Measurements from ENCODE around the gene IFI35. TPM values are rescaled to one million over a fixed set of nuclear protein-coding genes. Genes with fewer than 3 reads are reported as not detected.

IFI35 gene
- total RNA-seq, 1 experiment from 2014 or later, result 19.7 TPM

- H3K4me3 ChIP-seq, result peak overlapping the region; percentile 95; the same call in 1 of the 2 replicates
- CTCF ChIA-PET, result no interaction called here
- no TSS peak for BruUV-seq (replicated peaks)
These were observed 13.5 kb downstream of the IFI35 start for GRCh38 chr17:43020030-43020621.

GRCh38 chr17:43020789-43021740 is 14.5 kb downstream of the IFI35 start:
- Histone ChIP-seq H3K36me3 (ENCODE audit: low read depth) (peaks cover 11% of the 10 kb centered on the region), H3K9me3 (ENCODE audit: insufficient read depth, low read depth) (no peaks in the 10 kb centered on the region), H3K4me2 (peak overlapping the region; percentile 97), H3K27ac (peak overlapping the region; percentile 82), H3K27me3 (ENCODE audit: insufficient read depth, low read depth) (no peaks in the 10 kb centered on the region), H3K9me2 (ENCODE audit: insufficient read depth) (no peaks in the 10 kb centered on the region), H3K4me1 (replicated peaks; ENCODE audit: insufficient read depth) (peaks cover 21% of the 10 kb centered on the region), H2AFZ (peak overlapping the region; percentile 97), H3K79me2 (ENCODE audit: low read depth) (peaks cover 21% of the 10 kb centered on the region), H4K20me1 (ENCODE audit: insufficient read depth) (peaks cover 2% of the 10 kb centered on the region; the same call in 1 of the 2 replicates), H3K4me3 (peak overlapping the region; percentile 95), H3F3A (ENCODE audit: insufficient read depth, low read depth) (peaks cover 28% of the 10 kb centered on the region; the same call in 1 of the 2 replicates)
- TSS peak; percentile 27 for BruUV-seq (replicated peaks)
- ChIA-PET POLR2A (ENCODE audit: unreplicated experiment) (interaction anchor here (0.6 to 0.9 kb wide), 6 partner anchors 15 to 598 kb away, joined by 3 to 11 read pairs (median 3); partner anchors contain the start of gene CAVIN1), CTCF (interaction anchor here (0.6 to 0.7 kb wide), 2 partner anchors 32 to 443 kb away, joined by 4 read pairs; no protein-coding TSS in a partner anchor)
- intact Hi-C loops (cut with micrococcal nuclease; ENCODE audit: unreplicated experiment), result loop anchor here (1.0 to 5.0 kb wide), 3 partner anchors 104 to 341 kb away; partner anchors contain the start of genes BRCA1 and NBR1
- DNase-seq, result peak; percentile 68 to 84
- TF ChIP-seq EZH2 (IDR thresholded peaks at IDR 0.05; ENCODE audit: low read depth), result no peak
- TF ChIP-seq, protein P1, sequence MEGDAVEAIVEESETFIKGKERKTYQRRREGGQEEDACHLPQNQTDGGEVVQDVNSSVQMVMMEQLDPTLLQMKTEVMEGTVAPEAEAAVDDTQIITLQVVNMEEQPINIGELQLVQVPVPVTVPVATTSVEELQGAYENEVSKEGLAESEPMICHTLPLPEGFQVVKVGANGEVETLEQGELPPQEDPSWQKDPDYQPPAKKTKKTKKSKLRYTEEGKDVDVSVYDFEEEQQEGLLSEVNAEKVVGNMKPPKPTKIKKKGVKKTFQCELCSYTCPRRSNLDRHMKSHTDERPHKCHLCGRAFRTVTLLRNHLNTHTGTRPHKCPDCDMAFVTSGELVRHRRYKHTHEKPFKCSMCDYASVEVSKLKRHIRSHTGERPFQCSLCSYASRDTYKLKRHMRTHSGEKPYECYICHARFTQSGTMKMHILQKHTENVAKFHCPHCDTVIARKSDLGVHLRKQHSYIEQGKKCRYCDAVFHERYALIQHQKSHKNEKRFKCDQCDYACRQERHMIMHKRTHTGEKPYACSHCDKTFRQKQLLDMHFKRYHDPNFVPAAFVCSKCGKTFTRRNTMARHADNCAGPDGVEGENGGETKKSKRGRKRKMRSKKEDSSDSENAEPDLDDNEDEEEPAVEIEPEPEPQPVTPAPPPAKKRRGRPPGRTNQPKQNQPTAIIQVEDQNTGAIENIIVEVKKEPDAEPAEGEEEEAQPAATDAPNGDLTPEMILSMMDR (conservative IDR thresholded peaks at IDR 0.05), result no peak

More at GRCh38 chr17:43020030-43020621, 13.5 kb downstream of the IFI35 start:
- Histone ChIP-seq H2AFZ (no peak overlapping the region), H3K79me2 (ENCODE audit: low read depth) (peaks cover 21% of the 10 kb centered on the region), H3K27ac (no peak overlapping the region), H3K4me2 (peak overlapping the region; percentile 97), H3K4me1 (replicated peaks; ENCODE audit: insufficient read depth) (peaks cover 21% of the 10 kb centered on the region), H3K9me2 (ENCODE audit: insufficient read depth) (no peaks in the 10 kb centered on the region), H3K9me3 (ENCODE audit: insufficient read depth, low read depth) (no peaks in the 10 kb centered on the region), H3F3A (ENCODE audit: insufficient read depth, low read depth) (peaks cover 28% of the 10 kb centered on the region; the same call in 1 of the 2 replicates), H3K27me3 (ENCODE audit: insufficient read depth, low read depth) (no peaks in the 10 kb centered on the region), H4K20me1 (ENCODE audit: insufficient read depth) (peaks cover 2% of the 10 kb centered on the region; the same call in 1 of the 2 replicates), H3K36me3 (ENCODE audit: low read depth) (peaks cover 14% of the 10 kb centered on the region)
- intact Hi-C loops (cut with micrococcal nuclease; ENCODE audit: unreplicated experiment), result loop anchor here (2.0 to 5.0 kb wide), 2 partner anchors 151 to 342 kb away; partner anchors contain the start of gene NBR1
- no peak for DNase-seq
- no peak for TF ChIP-seq EZH2 (IDR thresholded peaks at IDR 0.05; ENCODE audit: low read depth)
- TF ChIP-seq, protein P1 (conservative IDR thresholded peaks at IDR 0.05), result no peak
- POLR2A ChIA-PET (ENCODE audit: unreplicated experiment), result interaction anchor here (0.6 to 0.7 kb wide), 2 partner anchors 341 to 597 kb away, joined by 3 to 4 read pairs; partner anchors contain the start of gene CAVIN1

Measured in PC-9 (cell line).